Thyroid gland (tissue), 4 donors: ENCODE measurements around the gene WDR37.

Experiments
- POLR2A ChIP-seq, 2 donors: fragments of 450-650 bp; IDR thresholded peaks; one replicate each; pipeline ENCODE4 v1.6.1; 2017; ENCODE audit warnings: antibody characterized with exemption in 2 of 2, mild to moderate bottlenecking in 2 of 2, moderate library complexity in 1 of 2
- TF ChIP-seq, protein P1 (sequence below), 6 experiments: fragments of 200-600 bp in 3 of 6; fragments of 450-650 bp in 3 of 6; sonication (generic) in 3 of 6; IDR thresholded peaks; one replicate each; pipeline ENCODE4 v1.5.1; 2016 to 2019; ENCODE audit warnings: antibody characterized with exemption in 6 of 6, mild to moderate bottlenecking in 2 of 6, inconsistent platforms in 1 of 6, moderate library complexity in 1 of 6

- TF ChIP-seq, protein P1, sequence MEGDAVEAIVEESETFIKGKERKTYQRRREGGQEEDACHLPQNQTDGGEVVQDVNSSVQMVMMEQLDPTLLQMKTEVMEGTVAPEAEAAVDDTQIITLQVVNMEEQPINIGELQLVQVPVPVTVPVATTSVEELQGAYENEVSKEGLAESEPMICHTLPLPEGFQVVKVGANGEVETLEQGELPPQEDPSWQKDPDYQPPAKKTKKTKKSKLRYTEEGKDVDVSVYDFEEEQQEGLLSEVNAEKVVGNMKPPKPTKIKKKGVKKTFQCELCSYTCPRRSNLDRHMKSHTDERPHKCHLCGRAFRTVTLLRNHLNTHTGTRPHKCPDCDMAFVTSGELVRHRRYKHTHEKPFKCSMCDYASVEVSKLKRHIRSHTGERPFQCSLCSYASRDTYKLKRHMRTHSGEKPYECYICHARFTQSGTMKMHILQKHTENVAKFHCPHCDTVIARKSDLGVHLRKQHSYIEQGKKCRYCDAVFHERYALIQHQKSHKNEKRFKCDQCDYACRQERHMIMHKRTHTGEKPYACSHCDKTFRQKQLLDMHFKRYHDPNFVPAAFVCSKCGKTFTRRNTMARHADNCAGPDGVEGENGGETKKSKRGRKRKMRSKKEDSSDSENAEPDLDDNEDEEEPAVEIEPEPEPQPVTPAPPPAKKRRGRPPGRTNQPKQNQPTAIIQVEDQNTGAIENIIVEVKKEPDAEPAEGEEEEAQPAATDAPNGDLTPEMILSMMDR (IDR thresholded peaks at IDR 0.05) = no peak
- TF ChIP-seq POLR2A (IDR thresholded peaks at IDR 0.05) = no peak
These were observed 19.1 kb upstream of the WDR37 start for GRCh38 chr10:1037098-1037497.
